HG03378 (cell line): Measurements from ENCODE around the gene CGB5.
"Not testable (repeated sequence)": the region's sequence is repeated elsewhere in the genome, so short reads cannot be mapped to it uniquely, and the experiment has no call there.

Experiments used
- ATAC-seq: cut with Tn5 transposase; IDR thresholded peaks from one replicate; pipeline ENCODE4 v1.9.1; 2021; ENCODE audit warnings: mild to moderate bottlenecking, moderate library complexity; ENCODE audit not compliant: unreplicated experiment

CGB5 gene

DNA sequence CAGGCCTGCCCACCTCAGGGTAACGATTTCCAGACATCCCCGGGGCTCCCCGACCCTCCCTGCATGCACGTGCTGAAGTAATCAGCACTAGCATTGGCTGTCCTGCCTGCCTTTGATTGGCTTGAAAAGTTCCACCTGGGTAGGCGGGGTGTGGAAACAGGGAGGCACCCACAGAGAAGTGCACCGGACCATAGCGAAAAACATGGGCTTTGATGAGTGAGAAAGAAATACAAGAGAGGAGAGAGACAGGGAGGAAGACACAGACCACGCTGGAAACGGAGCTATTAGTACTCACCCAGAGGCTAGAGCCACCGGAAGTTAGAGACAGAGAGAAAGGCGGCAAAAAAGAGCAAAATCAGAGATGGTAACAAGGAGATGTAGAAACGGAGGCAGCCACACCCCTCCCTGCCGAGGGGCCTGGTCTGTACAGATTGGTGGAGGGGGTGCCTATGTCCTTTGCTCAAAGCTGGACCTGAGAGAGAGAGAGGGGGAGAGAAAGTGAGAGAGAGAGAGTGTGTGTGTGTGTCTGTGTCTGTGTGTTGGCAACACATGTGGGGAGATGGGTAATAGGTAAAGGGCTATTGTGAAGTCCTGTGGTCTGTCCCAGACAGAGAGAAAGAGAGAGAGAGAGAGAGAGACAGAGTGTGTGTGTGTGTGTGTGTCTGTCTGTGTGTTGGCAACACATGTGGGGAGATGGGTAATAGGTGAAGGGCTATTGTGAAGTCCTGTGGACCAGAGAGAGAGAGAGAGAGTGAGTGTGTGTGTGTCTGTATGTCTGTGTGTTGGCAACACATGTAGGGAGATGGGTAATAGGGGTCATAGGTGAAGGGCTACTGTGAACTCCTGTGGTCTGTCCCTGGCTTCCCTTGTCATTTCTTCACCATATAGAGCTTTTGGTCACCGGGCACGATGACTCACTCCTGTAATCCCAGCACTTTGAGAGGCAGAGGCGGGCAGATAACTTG is 22.4 kb upstream of the CGB5 start:
- ATAC-seq, result no peak

GRCh38 chr19:49022116-49022515 is 21.5 kb upstream of the CGB5 start:
- no peak for ATAC-seq

GRCh38 chr19:49024233-49024632 is 19.4 kb upstream of the CGB5 start, which contains the start of gene CGB3:
Gene CGB3 (minus strand): TSS chr19:49024333. CDS start chr19:49023971, 362 bp downstream.
- not testable (repeated sequence) for ATAC-seq

DNA sequence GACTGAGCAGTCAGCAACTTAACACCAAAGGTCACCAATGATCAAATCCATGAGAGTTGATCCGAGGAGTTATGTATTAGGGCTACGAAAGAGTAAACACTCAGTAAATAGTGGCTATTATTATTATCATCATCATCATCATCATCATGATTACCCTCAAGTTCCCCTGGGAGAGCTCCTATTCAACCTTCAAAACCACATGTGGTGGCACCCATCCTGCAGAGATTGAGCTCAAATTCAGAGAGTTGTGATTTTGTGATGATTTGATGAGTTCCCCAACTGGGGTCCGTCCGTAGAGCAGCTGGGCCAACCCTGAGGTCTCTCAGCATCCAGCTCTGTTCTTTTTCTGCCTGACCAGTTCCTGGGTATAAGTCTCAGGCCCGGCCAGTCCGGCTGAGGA is 18.6 kb upstream of the CGB5 start:
- not testable (repeated sequence) for ATAC-seq

- ATAC-seq, result not testable (repeated sequence)
Measured at GRCh38 chr19:49025599-49025998, 18.0 kb upstream of the CGB5 start.

DNA sequence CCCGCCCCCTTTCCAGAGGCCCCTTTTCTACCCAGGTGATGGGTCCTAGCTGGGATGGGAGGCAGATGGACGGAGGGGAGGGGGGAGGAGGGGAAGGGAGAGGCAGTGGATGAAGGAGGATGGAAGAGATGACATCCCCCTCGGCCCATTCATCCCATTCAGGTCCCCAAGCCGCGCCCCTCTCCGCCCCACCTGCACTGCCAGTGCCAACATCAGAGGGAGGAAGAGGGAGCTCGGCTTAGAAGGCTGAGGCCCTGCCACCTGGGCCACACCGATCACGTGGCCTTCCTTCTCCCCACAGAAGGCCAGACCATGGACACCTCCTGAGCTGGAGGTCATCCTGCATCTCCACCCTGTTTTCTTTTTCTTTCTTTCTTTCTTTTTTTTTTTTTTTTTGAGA is 15.0 kb upstream of the CGB5 start:
- ATAC-seq, result not testable (repeated sequence)

GRCh38 chr19:49029749-49030148 is 13.9 kb upstream of the CGB5 start:
- ATAC-seq, result not testable (repeated sequence)

GRCh38 chr19:49030323-49030722 is 13.3 kb upstream of the CGB5 start:
- not testable (repeated sequence) for ATAC-seq

GRCh38 chr19:49031642-49032301 is 11.9 kb upstream of the CGB5 start, which contains the start of gene CGB2:
Gene CGB2 (plus strand): TSS chr19:49031890. CDS start chr19:49032096, 206 bp downstream.
- ATAC-seq, result not testable (repeated sequence)

DNA sequence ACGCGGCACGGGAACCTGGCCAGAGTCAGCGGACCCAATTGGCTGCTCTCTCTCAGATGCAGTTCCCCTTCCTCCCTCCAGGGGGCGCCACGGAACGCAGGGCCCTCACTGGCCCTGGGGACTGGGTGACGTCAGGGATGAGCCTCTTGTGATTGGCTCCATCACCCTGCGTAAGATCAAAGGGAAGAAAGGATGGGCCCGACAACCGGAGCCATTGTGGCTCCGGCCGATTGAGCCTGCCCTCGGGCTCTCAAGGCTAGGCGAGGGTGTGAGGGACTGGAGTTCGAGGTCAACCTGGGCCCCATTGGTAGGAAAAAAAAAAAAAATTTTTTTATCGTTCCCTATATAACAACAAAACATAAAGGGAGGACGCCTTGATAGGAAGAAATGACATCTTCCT is 6.8 kb upstream of the CGB5 start, which contains the start of gene CGB1:
CGB1 (minus strand) TSS at position 81 of the 400 bp plus-strand sequence. CDS start 184 bp downstream, outside the sequence.
- not testable (repeated sequence) for ATAC-seq

GRCh38 chr19:49038111-49038510 is 5.5 kb upstream of the CGB5 start:
- ATAC-seq, result not testable (repeated sequence)

- ATAC-seq, result not testable (repeated sequence)
Measured at GRCh38 chr19:49038557-49039276, 4.9 kb upstream of the CGB5 start.

- ATAC-seq, result not testable (repeated sequence)
Measured at GRCh38 chr19:49039736-49040135, 3.9 kb upstream of the CGB5 start.

- ATAC-seq, result no peak
Measured at GRCh38 chr19:49042177-49042576, 1.5 kb upstream of the CGB5 start.

DNA sequence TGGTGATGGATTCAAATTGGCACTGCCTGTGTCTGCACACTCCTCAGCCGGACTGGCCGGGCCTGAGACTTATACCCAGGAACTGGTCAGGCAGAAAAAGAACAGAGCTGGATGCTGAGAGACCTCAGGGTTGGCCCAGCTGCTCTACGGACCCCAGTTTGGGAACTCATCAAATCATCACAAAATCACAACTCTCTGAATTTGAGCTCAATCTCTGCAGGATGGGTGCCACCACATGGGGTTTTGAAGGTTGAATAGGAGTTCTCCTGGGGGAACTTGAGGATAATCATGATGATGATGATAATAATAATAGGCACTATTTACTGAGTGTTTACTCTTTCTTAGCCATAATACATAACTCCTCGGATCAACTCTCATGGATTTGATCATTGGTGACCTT is 982 bp upstream of the CGB5 start:
- ATAC-seq, result not testable (repeated sequence)

DNA sequence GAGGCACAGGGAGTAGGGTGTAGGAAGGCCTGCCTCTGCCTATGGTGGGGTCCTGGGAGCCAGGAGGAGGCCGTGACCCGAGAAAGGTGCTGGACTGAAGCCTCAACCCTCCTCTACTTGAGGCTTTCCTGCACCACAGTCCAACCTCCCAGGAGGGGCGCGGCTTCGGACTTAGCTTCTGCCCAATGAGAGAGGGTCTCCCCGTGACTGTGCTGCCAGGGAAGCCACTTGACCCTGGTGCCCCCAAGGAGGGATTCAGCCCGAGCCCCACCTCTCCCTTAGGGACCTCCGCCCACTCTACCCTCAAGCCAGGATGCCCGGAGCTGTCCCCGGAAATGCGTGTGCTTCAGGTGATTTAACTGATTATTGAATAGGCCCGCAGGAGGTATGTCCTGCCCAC is 5.4 kb downstream of the CGB5 start, which contains the start of gene CGB8:
CGB8 (minus strand) TSS at position 101 of the 400 bp plus-strand sequence. CDS start 372 bp downstream, outside the sequence.
- not testable (repeated sequence) for ATAC-seq

DNA sequence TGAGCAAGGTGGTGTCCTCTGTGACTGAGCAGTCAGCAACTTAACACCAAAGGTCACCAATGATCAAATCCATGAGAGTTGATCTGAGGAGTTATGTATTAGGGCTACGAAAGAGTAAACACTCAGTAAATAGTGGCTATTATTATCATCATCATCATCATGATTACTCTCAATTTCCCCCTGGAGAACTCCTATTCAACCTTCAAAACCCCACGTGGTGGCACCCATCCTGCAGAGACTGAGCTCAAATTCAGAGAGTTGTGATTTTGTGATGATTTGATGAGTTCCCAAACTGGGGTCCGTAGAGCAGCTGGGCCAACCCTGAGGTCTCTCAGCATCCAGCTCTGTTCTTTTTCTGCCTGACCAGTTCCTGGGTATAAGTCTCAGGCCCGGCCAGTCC is 6.2 kb downstream of the CGB5 start:
- not testable (repeated sequence) for ATAC-seq

GRCh38 chr19:49050376-49051033 is 6.9 kb downstream of the CGB5 start:
- not testable (repeated sequence) for ATAC-seq

- no peak for ATAC-seq
Measured at GRCh38 chr19:49056101-49056901, 12.7 kb downstream of the CGB5 start.
